ENCODE measurements around the gene TLK2.
"Not testable (repeated sequence)": the region's sequence is repeated elsewhere in the genome, so short reads cannot be mapped to it uniquely, and the experiment has no call there.

Gene TLK2

DNA sequence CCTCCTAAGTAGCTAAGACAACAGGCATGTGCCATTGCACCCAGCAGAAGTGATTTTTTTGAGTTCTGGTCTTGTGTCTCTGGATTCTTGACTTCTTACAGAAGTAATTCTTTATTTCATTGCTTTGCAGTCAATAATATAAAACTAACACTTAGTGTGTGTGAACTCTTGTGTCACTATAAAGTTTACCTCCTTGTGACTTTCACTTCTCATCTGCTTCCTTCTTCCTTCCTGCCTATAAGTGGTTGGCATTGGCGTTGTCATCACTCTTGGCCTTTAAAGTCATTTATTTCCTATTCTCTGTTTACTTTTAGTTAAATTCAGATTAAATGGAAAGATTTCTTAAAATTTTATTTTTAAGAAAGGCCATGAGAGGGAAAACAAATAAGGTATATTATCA lies 12.4 kb downstream of the TLK2 start:
- not testable (repeated sequence) for DNase-seq

GRCh38 chr17:62493049-62493655 lies 14.5 kb downstream of the TLK2 start:
- not testable (repeated sequence) for DNase-seq

GRCh38 chr17:62494073-62494472 lies 15.4 kb downstream of the TLK2 start:
- not testable (repeated sequence) for DNase-seq

- DNase-seq = not testable (repeated sequence)
These were observed 17.7 kb downstream of the TLK2 start for GRCh38 chr17:62496344-62496743.

DNA sequence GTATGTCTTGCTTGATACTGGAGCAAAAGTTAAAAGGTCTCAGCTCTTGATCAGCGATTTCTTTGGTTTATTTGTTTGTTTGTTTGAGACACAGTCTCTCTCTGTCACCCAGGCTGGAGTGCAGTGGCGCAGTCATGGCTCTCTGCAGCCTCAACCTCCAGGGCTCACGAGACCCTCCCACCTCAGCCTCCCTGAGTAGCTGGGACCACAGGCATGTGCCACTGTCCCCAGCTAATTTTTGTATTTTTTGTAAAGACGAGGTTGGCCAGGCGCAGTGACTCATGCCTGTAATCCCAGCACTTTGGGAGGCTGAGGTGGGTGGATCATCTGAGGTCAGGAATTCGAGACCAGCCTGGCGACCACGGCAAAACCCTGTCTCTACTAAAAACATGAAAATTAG lies 20.2 kb downstream of the TLK2 start:
- DNase-seq = not testable (repeated sequence)

DNA sequence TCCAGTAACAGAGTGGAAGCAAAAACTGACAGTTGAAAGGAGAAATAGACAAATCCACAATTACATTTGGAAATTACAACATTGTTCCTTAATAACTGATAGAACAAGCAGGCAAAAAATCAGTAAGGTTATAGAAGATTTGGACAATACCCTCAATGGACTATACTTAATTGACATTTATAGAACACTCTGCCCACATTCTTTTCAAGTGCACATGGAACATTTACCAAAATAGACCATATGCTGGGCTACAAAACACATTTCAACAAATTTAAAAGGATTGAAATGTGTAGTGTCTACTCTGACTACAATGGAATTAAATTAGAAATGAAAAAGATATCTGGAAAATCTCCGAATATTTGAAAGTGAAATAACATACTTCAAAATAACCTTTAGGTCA lies 21.8 kb downstream of the TLK2 start:
- not testable (repeated sequence) for DNase-seq

- not testable (repeated sequence) for DNase-seq
These were observed 26.2 kb downstream of the TLK2 start for GRCh38 chr17:62504857-62505256.

GRCh38 chr17:62507191-62507836 lies 28.7 kb downstream of the TLK2 start:
- not testable (repeated sequence) for DNase-seq

- not testable (repeated sequence) for DNase-seq
These were observed 31.7 kb downstream of the TLK2 start for GRCh38 chr17:62510247-62510819.

- not testable (repeated sequence) for DNase-seq
These were observed 32.4 kb downstream of the TLK2 start for GRCh38 chr17:62511014-62511413.

- DNase-seq = not testable (repeated sequence)
These were observed 37.8 kb downstream of the TLK2 start for GRCh38 chr17:62516376-62516775.

DNA sequence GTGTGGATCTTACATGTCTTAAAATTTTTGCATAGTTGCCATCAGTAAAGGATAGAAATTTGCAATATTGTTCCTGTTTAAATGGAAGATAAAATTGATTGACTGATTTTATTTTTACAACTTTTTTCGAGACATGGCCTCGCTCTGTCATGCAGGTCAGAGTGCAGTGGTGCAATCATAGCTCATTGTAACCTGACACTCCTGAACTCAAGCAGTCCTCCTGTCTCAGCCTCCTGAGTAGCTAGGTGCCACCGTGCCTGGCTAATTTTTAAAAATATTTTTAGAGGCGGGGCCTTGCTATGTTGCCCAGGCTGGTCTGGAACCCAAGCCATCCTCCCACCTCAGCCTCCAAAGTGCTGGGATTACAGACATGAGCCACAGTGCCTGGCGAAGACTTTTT lies 42.7 kb downstream of the TLK2 start:
- DNase-seq = not testable (repeated sequence)

- not testable (repeated sequence) for DNase-seq
These were observed 45.5 kb downstream of the TLK2 start for GRCh38 chr17:62524077-62524476.

DNA sequence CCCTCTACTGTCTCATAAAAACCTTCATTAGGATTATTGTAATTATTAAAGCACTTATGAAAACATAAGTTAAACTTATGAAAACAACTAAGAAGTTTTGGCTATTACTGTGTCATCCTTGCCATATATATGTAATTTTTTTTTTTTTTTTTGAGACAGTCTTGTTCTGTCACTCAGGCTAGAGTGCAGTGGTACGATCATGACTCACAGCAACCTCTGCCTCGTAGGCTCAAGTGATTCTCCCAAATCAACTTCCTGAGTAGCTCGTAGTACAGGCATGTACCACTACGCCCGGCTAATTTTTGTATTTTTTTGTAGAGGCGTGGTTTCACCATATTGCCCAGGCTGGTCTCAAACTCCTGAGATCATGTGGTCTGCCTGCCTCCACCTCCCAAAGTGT lies 46.7 kb downstream of the TLK2 start:
- DNase-seq = not testable (repeated sequence)

GRCh38 chr17:62530936-62531335 lies 52.3 kb downstream of the TLK2 start:
- DNase-seq = not testable (repeated sequence)

GRCh38 chr17:62536557-62536956 lies 57.9 kb downstream of the TLK2 start:
- not testable (repeated sequence) for DNase-seq

DNA sequence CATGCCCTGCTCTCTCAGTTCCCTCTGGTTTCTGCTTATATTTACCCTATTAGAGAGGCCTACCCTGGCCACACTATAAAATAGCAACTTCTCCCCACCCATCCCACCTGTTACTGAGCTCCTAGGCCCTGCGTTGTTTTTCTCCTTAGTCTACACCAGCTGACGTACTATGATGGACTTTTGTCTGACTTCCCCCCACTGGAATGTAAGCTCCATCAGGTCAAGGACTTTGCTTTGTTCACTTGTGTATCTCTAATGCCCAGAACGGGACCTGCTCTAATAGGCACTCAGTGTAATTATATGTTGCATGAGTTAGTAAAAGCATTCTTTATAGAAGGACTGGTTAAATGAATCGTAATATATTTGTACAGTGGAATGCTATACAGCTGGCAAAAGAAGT lies 62.4 kb downstream of the TLK2 start:
- DNase-seq = not testable (repeated sequence)

DNA sequence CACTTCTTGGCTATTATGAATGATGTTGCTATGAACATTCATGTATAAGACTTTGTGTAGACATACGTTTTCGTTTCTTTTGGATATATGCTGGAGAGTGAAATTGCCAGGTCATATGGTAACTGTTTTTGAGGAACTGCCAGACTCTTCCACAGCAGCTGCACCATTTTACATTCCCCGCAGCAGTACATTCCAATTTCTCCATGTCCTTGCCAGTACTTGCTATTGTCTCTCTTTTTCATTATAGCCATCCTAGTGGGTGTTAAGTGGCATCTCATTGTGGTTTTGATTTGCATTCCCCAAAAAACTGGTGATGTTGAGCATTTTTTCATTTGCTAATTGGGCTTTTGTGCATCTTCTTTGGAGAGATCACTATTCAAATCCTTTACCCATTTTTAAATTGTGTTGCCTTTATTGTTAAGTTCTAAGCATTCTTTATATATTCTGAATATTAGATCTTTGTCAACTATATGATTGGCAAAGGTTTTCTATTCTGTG lies 64.7 kb downstream of the TLK2 start:
- not testable (repeated sequence) for DNase-seq

- DNase-seq = not testable (repeated sequence)
These were observed 67.4 kb downstream of the TLK2 start for GRCh38 chr17:62546066-62546465.

GRCh38 chr17:62552851-62553659 lies 74.4 kb downstream of the TLK2 start:
- DNase-seq = peak; percentile 20 to 56

- not testable (repeated sequence) for DNase-seq
These were observed 78.9 kb downstream of the TLK2 start for GRCh38 chr17:62557532-62557931.

DNA sequence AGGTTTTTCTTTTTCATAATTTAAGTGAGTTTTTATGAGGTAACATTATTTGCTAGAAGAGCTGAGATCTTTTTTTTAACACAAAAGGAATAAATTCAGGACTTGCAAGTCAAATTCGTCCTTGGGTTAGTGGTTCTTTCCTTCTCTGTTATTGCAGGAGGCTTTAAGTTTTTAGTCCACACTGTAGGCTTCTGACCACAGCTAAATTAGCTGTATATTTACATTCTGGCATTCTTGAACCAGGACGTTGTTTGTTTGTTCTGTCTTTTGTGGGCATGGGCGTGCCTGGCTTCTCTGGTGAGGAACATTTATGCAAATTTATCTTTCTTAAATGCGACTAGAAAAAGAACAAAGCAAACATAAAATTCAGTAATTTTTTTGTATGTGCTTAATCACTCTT lies 80.3 kb downstream of the TLK2 start:
- not testable (repeated sequence) for DNase-seq

DNA sequence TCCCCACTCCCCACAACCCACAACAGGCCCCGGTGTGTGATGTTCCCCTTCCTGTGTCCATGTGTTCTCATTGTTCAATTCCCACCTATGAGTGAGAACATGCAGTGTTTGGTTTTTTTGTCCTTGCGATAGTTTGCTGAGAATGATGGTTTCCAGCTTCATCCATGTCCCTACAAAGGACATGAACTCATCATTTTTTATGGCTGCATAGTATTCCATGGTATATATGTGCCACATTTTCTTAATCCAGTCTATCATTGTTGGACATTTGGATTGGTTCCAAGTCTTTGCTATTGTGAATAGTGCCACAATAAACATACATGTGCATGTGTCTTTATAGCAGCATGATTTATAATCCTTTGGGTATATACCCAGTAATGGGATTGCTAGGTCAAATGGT lies 82.3 kb downstream of the TLK2 start:
- not testable (repeated sequence) for DNase-seq

All from NCI-H446 (cell line).